ENCODE data around the gene JSRP1.

Gene JSRP1

GRCh38 chr19:2266183-2266993, 10.2 kb upstream of the JSRP1 start:
- no peak for DNase-seq

DNA sequence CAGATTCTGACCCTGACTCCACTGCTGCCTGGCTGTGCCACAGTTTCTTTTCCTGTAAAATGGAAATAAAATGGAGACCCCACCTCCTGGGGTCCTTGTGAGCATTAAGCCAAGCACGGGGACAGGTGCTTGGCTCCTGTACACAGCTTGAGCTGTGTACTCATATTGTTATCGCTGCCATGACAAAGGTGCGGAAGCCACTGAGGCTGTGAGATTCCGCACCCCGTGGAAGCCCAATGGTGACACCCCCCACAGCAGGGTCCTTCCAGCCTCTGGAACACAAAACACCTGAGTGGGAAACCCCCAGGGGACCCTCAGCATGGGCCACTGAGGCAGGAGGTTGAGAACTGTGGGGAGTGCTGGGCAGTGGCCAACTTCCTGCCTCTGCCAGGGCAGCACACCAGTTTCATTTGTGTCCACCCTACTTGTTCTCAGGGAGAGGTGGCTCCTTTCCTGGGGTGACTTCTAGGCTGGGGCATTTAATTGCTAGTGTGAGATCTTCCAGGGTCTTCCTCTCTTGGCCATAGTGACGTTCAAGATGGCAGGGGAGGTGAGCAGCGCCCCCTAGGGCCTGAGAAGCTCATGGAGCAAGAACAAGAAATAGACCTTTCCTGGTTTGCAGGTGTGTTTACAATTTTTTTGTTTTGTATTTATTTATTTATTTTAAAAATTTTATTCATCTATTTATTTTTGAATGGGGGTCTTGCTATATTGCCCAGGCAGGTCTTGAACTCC, 5.4 kb upstream of the JSRP1 start:
- DNase-seq, result peak in 1 of 4 experiments; percentile 41

DNA sequence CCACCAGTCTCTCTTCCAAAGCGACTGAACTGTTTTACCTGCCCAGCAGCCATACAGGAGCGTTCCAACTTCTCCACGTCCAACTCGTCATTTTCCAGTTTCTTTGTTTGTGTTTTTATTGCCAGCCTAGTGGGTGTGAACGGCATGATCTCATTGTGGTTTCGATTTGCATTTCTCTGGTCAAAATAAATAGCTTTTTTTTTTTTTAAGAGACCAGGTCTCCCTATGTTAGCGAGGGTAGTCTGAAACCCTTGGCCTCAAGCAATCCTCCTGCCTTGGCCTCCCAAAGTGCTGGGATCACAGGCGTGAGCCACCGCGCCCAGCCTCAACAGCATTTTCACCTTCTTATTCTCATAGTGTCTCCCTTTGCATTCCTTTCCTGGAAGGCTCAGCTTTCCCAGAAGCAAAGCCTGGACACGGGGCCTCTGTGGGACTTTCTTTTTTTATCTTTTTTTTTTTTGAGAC, 4.2 kb upstream of the JSRP1 start:
- DNase-seq, result no peak

GRCh38 chr19:2259336-2259735, 3.1 kb upstream of the JSRP1 start:
- DNase-seq, result no peak

GRCh38 chr19:2255112-2255845, 938 bp downstream of the JSRP1 start:
- DNase-seq, result no peak

- DNase-seq, result no peak
Observed at GRCh38 chr19:2254064-2254872, 1.9 kb downstream of the JSRP1 start.

DNA sequence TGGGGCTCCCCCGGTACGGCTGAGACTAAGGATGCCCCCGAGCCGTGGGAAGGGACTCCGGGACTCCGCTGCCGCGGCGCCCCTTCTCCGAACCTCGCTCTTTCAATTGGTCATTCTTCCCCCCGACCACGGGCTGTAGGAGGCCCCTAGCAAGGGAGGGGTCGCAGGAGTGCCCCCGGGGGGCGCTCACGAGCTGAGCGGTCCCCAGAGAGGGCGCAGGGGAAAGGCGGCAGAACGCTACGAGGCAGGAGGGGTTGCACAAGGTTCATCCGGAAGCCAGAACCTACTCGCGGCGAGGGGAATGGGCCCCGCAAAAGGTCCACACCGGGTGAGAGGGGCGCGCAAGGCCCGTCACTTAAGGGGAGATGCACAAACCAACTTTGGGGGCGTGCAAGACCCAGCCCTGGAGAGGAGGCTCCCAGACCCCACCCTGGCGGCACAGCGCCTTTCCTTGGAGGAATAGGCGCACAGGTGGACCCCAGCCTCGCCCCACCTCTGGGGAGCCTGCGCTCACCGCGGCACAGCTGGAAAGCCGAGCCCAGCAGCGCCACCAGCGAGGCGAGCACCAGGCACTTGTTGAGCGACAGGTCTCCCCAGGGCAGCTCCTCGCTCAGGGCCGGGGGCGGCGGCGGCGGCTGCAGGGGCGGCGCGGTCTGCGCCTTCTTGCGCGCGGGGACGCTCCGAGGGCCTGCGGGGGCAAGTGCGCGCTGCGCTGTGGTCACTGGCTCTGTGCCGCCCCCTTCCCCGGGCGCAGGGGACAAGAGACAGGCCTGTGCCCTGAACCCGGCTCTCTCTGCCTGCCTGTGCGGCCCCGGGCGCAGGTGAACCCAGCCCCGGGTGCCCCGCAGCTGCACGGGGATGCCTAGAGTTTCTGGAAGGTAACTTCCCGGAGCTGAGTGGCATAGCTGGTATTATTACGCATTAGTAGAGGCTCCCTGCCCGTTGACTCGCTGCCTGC, 2.8 kb downstream of the JSRP1 start:
- DNase-seq, result peak in 2 of 4 experiments; percentile 47 to 62

GRCh38 chr19:2252797-2253105, 3.5 kb downstream of the JSRP1 start:
- DNase-seq, result no peak

DNA sequence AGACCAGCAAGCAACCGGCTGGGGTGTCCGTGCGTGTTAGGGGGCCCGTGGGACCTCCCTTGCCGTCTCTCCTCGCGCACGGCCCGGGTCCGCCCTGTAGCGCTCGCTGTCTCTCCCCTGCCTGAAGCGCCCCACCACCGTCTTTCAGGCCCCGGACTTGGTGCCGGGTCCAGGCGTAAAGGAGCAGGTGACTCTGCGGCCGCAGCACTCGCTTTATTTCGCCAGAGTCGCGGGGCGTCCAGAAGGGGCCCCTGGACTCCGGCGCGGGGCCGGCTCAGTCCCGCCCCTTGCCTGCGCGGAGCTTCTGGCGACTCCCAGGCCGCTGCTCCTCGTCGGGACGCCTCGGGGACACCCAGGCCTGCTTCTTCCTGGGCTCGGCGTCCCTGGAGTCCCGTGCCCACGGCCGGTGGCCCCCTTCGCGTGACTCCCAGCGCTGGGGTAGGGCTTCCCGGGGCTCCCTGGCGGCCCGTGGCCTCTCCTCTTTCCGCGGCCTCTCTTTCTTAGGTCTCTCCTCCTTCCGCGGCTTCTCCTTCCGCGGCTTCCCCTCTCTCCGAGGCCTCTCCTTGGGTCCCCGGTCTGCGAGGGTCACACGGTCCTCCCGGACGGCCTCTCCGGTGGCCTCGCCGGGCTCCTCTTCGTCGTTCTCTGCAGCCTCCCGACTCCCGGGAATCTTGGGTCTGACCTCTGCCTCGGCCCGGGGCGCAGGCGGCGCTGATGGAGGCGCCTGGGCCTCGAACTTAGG, 4.0 kb downstream of the JSRP1 start:
- DNase-seq, result no peak

DNA sequence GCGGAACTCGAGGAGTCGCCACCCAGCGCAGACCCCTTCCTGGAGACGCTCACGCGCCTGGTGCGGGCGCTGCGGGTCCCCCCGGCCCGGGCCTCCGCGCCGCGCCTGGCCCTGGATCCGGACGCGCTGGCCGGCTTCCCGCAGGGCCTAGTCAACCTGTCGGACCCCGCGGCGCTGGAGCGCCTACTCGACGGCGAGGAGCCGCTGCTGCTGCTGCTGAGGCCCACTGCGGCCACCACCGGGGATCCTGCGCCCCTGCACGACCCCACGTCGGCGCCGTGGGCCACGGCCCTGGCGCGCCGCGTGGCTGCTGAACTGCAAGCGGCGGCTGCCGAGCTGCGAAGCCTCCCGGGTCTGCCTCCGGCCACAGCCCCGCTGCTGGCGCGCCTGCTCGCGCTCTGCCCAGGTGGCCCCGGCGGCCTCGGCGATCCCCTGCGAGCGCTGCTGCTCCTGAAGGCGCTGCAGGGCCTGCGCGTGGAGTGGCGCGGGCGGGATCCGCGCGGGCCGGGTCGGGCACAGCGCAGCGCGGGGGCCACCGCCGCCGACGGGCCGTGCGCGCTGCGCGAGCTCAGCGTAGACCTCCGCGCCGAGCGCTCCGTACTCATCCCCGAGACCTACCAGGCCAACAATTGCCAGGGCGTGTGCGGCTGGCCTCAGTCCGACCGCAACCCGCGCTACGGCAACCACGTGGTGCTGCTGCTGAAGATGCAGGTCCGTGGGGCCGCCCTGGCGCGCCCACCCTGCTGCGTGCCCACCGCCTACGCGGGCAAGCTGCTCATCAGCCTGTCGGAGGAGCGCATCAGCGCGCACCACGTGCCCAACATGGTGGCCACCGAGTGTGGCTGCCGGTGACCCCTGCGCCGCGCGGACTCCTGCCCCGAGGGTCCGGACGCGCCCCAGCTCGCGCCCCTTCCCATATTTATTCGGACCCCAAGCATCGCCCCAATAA, 4.8 kb downstream of the JSRP1 start:
- no peak for DNase-seq

GRCh38 chr19:2250766-2251105, 5.5 kb downstream of the JSRP1 start:
- no peak for DNase-seq

DNA sequence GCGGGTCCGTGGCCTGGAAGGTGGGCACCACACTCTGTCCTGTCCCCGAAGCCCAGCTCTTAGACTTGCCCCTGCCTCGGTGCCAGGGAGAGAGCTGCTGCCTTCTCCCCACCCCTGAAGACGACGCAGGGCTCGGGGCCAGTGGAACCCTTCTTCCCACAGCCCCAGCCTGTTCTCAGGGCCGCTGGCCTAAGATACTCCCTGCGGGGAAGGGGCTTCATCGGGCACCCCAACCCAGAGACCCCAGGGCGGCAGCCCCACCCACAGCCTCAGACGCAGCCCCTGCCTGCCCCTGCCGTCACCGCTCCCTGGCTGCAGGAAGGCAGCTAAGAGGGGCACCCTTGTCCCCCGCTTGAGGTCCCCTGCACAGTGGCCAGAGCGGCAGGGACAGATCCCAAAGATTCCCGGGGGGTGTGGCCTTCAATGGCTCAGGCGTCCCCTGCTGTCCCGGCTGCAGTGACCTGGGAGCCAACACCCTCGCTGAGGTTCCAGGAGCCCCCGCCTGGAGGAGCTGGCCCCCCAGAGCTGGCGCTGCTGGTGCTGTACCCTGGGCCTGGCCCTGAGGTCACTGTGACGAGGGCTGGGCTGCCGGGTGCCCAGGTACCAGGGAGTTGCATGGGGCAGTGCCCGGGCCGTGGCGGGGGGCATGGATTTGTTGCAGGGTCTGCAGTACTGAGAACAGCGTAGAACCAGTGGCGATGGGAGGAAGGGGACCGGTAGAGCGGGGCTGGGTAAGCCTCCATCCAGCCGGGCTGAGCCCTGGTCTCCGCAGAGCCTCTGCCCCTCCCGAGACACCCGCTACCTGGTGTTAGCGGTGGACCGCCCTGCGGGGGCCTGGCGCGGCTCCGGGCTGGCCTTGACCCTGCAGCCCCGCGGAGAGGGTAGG, 6.1 kb downstream of the JSRP1 start:
- no peak for DNase-seq

- DNase-seq, result no peak
Observed at GRCh38 chr19:2249010-2249866, 7.0 kb downstream of the JSRP1 start, which contains the start of gene AMH. AMH (plus strand) TSS chr19:2249323; CDS start chr19:2249333, 10 bp downstream.

- no peak for DNase-seq
Observed at GRCh38 chr19:2248136-2249009, 7.8 kb downstream of the JSRP1 start.

DNA sequence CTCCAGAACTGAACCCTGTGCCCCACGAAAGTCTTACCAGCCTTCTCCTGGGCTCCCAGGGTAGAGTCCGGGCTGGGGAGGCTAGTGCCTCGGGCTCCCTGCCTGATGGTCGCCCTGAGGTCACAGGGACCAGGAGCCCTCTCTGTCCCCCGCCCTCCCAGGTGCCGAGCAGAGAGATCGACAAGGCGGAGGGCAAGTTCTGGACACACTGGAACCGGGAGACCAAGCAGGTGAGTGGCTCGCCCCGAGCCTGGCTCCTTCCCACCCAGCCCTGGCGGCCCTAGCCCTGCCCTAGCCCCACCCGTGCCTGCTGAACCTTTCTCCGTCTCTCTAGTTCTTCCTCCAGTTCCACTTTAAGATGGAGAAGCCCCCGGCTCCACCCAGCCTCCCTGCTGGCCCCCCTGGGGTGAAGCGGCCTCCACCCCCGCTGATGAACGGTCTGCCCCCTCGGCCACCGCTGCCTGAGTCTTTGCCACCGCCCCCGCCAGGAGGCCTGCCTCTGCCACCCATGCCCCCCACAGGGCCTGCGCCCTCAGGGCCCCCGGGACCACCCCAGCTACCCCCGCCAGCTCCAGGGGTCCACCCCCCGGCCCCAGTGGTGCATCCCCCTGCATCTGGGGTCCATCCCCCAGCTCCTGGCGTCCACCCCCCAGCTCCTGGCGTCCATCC, 8.7 kb downstream of the JSRP1 start:
- no peak for DNase-seq

DNA sequence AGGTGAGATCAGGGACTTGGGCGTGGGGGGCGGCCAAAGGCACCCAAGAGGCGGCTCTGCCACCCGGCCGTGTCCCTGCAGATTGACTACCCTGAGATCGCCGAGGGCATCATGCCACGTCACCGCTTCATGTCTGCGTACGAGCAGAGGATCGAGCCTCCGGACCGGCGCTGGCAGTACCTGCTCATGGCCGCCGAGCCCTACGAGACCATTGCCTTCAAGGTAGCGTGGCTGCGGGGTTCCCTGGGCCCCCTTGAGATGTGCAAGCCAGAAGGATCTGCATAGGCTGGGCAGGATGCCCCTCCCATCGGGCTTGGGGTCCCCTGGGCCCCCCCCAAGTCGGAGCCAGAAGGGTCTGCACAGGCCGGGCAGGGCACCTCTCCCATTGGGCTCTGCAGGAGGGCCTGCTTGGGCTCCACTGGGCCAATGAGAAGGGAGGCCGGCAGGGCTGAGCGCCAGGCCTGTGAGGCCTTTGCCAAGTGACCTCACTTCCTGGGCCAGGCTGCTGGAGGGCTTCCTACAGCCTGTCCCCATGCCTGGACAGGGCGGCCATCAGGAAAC, 9.3 kb downstream of the JSRP1 start:
- DNase-seq, result no peak
